22Rv1 (cell line): ENCODE results near the gene KCNK4.

Experiments used
- ZFX ChIP-seq: fragments of 450-650 bp; IDR thresholded peaks from 2 replicates; pipeline ENCODE4 v1.6.1; 2017; ENCODE audit warnings: antibody characterized with exemption, borderline replicate concordance
- TF ChIP-seq, protein P1 (sequence below): fragments of 450-650 bp; IDR thresholded peaks from 2 replicates; pipeline ENCODE4 v1.5.1; 2017; ENCODE audit warnings: mild to moderate bottlenecking

DNA sequence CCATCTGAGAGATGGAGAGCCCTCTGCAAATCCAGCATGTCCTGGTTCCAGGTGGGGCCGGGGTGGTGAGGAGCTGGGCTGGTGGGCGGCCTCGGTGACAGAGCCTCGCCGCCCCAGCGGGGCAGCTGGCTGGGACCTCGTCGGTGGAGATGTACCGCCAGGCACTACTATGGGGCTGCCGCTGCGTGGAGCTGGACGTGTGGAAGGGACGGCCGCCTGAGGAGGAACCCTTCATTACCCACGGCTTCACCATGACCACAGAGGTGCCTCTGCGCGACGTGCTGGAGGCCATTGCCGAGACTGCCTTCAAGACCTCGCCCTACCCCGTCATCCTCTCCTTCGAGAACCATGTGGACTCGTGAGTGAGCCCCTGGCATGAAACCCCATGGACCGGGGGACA is 32.7 kb upstream of the KCNK4 start:
- TF ChIP-seq ZFX, result no peak
- TF ChIP-seq, protein P1, sequence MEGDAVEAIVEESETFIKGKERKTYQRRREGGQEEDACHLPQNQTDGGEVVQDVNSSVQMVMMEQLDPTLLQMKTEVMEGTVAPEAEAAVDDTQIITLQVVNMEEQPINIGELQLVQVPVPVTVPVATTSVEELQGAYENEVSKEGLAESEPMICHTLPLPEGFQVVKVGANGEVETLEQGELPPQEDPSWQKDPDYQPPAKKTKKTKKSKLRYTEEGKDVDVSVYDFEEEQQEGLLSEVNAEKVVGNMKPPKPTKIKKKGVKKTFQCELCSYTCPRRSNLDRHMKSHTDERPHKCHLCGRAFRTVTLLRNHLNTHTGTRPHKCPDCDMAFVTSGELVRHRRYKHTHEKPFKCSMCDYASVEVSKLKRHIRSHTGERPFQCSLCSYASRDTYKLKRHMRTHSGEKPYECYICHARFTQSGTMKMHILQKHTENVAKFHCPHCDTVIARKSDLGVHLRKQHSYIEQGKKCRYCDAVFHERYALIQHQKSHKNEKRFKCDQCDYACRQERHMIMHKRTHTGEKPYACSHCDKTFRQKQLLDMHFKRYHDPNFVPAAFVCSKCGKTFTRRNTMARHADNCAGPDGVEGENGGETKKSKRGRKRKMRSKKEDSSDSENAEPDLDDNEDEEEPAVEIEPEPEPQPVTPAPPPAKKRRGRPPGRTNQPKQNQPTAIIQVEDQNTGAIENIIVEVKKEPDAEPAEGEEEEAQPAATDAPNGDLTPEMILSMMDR, result no peak
